GM19452 (cell line): ENCODE measurements around the gene ATP23.

Experiments
- ATAC-seq: cut with Tn5 transposase; IDR thresholded peaks from one replicate; pipeline ENCODE4 v1.9.1; 2021; ENCODE audit not compliant: unreplicated experiment

ATP23 gene

DNA sequence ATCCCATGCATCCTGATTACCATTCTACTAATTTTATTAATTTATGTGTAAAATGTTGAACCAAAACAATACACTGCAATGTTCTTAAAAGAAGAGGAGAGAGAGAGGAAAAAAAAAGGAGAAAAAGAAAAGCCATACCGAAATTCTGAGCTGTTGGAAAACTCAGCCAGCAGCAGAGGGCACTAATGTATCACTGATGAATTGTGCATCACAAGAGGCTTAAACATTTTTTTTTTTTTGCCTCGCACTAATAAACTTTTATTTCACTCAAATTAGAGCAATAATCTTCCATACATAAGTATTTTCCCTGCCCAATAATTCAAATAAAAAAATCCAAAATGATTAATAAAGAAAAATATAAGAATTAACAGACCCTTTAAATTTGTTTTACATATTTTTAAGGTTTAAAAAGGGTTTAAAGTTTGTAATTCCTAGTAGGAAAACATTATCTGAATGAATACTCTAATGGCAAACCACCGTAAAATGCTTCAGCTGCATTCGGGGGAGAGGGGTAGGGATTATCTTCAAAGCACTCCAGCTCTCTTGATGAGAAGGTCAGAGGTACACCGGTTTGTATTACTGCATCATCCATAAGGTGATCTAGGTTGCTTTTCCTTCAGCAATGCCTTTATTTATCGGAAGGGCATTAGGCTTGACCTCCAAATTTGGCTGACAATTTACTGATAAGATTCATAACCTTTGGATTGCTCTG lies 41.9 kb downstream of the ATP23 start:
- ATAC-seq = no peak

GRCh38 chr12:57983858-57984505 lies 42.6 kb downstream of the ATP23 start:
- no peak for ATAC-seq

- ATAC-seq = no peak
Measured at GRCh38 chr12:57984629-57985151, 43.3 kb downstream of the ATP23 start.

DNA sequence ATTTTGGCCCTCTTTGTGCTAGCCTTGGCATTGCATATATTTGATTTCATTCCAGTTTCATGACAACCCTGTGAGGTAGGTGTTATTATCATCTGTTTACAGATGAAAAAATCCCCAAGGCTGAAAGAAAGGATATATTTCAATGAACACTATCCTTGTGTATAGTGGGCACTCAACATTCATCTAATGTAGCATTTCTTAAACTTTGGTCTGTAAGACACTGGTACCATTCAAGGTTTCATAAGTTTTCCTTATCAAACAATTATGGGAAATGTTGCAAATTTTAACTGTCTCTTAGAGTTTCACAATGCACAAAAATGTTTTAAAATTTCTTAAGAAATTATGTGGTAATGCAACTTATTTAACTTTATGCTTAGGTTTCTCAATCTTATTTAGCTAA lies 44.3 kb downstream of the ATP23 start:
- no peak for ATAC-seq

DNA sequence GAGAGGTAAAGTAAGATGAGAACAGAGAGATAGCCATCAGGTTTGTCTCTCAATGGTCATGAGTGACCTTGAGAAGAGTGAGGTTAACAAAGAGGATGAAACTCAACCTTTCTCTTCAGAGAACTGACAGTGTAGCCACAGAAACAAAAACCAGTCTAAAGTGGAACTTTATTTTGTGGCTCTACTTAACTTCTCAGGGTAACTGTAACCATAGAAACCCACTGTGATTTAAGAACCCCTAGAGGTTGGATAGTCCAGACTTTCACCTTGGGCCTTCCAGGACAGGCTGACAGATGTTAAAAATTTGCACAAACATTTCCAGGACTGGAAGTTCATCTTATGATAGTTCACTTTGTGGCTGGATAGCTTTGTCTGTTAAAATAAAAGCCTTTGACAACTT lies 48.5 kb downstream of the ATP23 start:
- ATAC-seq = no peak

GRCh38 chr12:57990241-57990883 lies 49.0 kb downstream of the ATP23 start:
- ATAC-seq = no peak

DNA sequence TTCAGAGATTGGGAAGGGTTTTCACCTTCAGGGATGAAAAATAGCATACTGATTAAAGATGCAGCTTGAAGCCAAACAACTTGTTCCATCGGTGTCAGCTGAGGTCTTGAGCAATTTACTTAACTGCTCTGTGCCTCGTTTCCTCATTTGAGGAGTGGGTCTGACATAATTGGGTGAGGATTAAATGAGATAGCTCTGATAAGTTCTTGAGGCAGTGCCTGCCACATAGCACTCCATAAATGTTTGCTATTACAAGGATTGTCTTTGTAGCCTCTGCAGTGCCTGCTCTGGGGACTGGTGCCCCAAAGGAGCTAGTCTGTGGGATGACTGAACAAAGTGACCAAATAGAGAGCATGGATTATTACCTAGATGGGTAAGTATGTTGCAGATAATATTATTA lies 50.6 kb downstream of the ATP23 start:
- no peak for ATAC-seq

GRCh38 chr12:57993030-57993429 lies 51.7 kb downstream of the ATP23 start:
- ATAC-seq = no peak

DNA sequence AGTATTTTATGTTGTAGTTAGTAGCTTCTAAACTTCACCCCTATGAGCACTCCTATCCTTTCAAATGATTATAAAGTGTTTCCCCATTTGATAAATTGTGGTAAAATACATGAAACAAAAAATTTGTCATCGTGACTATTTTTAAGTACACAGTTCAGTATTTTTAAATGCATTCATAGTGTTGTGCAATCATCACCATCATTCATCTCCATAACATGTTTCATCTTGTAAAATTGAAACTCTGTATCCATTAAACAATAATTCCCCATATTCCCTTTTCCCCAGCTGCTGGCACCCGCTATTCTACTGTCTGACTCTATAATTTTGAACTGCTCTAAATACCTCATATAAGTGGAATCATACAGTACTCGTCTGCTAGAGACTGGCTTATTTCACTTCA lies 52.5 kb downstream of the ATP23 start:
- ATAC-seq = no peak

DNA sequence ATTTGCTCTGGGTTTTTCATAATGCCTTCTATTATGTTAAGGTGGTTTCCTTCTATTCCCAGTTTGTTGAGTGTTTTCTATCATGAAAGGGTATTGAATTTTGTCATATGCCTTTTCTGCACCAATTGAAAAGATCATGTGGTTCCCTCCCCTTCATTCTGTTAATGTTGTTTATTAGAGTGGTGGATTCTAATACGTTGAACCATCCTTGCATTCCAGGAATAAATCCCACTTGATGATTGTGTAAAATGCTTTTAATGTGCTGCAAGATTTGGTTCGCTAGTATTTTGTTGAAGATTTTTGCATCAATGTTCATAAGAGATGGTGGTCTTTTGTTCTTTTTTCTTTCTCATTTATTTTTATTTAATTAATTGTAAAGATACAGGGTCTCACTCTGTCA lies 55.2 kb downstream of the ATP23 start:
- no peak for ATAC-seq

DNA sequence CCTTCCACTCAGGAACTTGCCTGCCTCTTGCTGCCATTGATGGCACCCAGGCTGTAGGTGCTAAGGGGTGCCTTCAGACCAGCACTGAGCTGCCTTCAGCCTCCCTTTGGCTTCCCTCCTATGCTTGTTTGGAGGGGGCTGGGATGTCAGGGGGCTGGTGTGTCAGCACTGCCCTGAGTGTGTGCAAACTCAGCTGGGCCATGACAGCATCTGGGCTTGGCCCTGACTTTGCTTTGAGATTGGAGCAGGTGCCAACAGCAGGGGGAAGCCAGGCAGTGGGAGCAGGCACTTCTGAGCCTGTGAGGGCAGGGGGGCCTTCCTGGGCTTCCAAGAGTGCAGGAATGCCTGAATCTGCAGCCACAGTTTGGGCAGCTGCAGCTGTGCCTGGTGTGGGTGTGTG lies 56.9 kb downstream of the ATP23 start:
- ATAC-seq = no peak

DNA sequence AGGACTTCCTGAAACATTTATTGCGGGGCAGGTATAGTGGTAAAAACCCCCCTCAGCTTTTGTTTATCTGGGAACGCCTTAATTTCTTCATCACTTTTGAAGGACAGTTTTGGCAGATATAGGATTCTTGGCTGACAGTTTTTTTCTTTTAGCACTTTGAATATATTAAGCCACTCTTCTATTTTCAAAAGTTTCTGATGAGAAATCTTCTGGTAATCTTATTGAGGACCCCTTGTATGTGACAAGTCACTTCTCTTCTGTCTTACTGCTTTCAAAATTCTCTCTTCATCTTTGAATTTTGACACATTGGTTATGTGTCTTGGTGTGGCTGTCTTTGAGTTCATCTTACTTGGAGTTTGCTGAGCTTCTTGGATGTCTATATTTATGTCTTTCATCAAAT lies 59.1 kb downstream of the ATP23 start:
- no peak for ATAC-seq

DNA sequence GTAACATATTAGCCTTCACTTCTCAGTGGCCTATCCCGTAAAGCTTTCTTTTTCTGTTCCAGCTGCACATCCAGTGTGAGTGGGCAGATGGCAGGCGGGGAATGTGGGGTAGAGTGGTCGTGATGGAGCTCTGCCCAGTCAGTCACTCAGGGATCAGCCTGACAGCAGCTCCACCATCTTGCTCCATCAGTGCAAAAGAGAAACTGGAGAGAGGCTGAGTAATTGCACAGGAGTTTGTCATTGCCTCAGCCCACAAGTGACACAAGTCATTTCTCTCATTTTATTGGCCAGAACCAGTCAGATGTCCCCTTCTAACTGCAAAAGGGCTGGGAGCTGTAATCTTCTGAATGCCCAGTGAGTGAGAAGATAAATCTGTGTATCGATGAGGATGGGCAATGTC lies 66.5 kb downstream of the ATP23 start:
- no peak for ATAC-seq

DNA sequence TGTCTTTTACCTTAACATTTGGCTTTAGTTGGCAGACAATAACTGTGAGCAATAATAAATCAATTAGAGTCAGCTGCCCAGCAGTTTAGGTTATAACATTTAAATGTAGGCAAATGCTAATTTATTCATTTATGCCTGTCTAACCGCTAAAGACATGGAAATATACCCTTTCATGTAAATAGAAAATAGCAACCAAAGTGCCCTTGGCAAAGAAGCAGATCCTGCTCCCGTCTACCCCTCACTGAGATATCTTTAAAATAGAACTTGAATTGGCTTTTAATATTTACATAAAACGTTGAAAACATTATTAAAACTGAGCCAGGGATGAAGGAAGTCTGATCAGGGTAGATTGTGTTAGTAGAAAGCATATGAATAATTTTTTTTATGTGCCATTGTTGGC lies 67.3 kb downstream of the ATP23 start:
- no peak for ATAC-seq
